ELF-1 (cell line): Measurements from ENCODE around the gene PLEKHJ1.
A peak's percentile ranks its signal among the peaks of the same experiment; 100 is the strongest.

Source experiments
- DNase-seq: peaks from one replicate; pipeline ENCODE4 v3.0.0-alpha.2; 2016; ENCODE audit warnings: low read depth, low spot score

PLEKHJ1 gene

GRCh38 chr19:2199215-2199614 is 36.9 kb downstream of the PLEKHJ1 start:
- peak; percentile 69 for DNase-seq

DNA sequence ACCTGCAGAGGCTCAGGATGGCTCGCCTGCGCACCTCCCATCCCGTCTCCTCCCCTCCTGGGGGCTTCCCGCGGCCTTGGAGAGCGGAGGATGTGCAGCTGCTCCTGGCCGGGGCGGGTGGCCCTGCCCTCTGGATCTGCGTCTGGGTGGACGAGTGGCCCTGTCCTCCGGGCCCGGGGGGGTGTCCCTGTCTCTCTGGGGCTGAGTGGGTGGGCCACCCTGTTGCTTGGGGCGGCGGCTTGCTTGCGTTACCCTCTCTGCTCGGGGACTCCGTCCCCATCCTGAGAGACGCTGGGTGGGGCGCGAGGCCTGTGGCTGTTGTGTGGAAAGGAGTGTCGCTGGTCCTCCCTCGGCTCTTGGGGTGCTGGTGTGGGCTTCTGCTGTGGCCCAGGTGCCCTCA is 37.8 kb downstream of the PLEKHJ1 start:
- DNase-seq = no peak

DNA sequence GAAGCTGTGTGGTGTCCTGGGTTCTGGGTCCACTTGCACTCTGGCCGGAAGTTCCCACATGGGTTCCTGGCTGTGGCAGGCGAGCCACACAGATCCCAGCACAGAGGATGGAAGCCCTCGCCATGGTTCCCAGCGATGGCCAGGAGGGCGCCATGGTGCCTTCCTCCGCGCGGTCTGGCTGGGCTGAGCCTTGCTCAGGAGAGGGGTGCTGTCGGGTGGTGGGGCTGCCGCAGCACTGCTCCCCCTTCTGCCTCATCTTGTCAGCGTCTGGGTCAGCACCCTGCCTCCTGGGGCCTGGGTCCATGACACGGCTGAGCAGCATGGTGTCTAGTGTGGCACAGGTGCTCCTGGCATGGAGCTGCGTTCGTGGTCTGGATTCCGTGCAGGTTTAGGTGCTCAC is 38.9 kb downstream of the PLEKHJ1 start:
- DNase-seq = no peak

- DNase-seq = no peak
These were observed 40.2 kb downstream of the PLEKHJ1 start for GRCh38 chr19:2195914-2196313.

DNA sequence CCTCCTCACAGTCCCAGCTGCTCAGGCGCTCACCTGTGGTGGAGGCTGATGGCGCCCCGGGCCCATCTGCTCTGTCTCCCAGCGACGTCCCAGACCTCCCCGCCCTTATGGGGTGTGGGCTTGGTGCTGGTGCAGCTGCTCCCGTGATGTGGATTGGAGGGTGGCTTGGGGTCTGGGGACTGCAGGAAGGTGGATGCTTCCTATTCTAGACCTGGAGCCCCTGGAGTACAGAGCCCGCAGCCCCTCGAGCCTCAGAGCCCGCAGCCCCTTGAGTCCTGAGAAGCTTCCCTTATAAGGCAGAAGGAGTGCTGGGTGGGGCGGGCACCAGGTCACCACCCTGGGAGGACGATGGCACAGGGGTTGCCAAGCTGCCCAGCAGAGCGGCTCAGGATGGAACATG is 40.8 kb downstream of the PLEKHJ1 start:
- DNase-seq = no peak

GRCh38 chr19:2194513-2195078 is 41.5 kb downstream of the PLEKHJ1 start:
- no peak for DNase-seq

DNA sequence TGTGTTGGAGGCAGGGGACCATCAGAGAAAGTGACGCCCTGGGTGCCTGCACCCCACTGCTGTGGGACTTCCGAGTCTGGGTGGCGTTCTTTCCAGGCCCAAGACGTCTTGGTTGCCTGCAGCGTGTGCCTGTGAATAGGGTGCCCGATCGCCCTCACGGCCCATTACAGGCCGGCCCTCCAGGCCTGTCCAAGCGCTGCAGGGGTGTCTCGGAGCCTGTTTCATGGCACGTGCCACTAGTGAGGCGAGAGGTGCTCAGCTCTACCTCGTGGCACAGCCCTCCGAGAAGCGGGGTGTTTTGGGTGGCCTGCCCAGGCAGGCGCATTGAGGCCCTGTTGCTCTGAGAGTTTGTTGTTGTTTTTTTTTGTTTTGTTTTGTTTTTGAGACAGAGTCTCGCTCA is 42.3 kb downstream of the PLEKHJ1 start:
- no peak for DNase-seq

DNA sequence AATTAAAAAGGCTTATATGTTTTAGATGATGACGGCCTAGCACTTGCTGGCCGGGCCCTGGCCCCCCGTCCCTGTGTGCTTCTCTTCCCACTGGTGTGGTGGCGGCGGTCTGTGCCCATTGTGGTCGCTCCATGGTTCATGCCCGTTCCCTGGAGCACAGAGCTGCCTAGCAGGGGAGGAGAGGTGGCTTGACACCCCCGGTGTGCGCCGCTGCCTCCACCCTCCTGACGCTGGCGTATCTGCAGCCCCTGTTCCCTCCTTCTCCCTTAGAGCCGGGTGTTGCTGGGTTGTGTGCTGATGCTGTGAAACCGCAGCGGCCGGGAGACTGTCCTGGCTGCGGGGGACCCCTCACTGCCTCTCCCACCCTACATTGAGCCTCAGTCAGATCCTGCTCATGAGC is 43.3 kb downstream of the PLEKHJ1 start:
- DNase-seq = no peak

DNA sequence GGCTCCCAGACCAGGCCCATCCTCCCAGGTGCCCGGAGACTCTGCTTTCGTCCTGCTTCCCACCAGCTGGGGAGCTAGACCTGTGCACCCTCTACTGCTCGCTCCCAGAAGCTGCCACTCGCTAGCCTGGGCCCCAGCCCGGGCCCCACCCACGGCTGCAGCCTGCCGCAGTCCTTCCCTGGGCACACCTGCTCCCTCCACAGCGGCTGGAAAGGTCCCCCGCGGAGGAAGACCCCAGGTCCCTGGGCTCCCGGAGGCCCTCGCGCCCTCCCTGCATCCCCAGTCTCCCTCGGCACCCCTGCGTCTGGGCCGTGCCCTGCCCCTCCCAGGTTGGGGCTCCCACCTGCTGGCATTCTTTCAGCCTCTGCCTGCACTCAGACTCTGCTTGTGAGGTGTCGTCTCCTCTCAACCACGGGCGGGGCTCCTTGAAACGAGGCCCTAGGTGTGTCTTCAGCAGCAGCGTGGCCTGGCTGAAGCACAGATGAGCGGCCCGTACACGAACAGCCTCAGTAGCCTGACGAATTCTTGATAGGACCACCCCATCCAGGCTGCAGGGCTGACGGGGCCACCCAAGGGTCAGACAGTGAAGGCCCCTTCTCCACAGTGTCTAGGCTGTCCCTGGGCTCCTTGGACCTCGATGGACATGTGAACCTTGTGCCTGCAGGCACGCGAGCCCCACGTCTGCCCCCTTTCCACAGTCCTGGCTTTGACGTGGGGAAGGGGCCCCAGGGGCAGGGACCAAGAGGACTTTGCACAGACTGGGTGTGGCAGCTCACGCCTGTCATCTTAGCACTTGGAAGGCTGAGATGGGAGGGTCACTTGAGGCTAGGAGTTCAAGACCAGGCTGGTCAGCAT is 44.4 kb downstream of the PLEKHJ1 start:
- DNase-seq = no peak

GRCh38 chr19:2190848-2191455 is 45.2 kb downstream of the PLEKHJ1 start:
- DNase-seq = no peak

GRCh38 chr19:2189880-2190279 is 46.2 kb downstream of the PLEKHJ1 start:
- DNase-seq = no peak

DNA sequence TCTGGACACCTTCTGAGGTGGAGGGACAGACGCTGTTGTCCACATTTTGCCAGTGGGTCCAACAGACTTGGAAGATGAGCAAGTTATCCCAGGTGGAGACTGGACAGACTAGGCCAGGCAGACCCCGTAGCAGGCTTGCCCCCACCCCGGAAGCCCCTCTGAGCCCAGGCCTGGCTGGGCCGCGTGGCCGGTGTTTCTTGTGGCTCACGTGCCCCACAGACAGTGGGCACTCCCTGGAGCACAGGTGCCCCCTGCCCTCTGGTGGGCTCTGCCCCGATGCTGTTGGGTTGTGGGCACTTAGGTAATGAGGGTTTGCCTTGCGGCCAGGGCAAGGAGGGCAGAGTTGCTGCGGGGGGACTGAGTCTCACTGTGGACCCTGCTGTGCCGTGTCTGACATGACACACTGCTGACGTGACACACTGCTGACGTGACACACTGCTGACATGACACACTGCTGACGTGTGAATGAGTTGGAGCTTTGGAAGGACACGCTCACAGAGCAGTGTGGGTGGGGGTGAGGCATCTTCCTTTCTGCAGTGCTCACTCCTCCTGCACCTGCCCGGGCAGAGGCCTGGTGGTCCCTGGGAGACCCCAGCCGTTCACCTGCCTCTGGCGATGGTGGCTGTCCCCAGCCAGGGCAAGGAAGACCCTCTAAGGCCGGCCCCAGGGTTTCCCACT is 47.3 kb downstream of the PLEKHJ1 start:
- DNase-seq = no peak

DNA sequence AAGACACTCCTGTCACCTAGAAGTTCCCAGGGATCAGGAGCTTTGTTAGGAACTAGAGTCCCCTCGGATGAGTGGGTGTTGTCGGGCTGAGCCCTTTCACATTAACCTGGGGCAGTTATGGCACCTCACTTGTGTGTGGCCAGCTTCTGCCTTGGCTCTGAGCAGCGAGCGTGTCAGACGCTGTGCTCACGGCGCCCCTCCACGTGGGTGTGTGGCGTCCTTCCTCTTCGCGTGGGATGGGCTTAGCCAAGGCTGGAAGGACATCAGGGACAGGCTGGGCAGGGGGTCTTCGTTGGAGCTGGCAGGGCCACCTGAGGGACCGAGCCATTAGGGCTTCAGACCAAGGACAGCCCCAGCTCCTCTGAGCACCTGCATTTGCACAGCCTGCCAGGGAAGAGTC is 49.0 kb downstream of the PLEKHJ1 start:
- no peak for DNase-seq

DNA sequence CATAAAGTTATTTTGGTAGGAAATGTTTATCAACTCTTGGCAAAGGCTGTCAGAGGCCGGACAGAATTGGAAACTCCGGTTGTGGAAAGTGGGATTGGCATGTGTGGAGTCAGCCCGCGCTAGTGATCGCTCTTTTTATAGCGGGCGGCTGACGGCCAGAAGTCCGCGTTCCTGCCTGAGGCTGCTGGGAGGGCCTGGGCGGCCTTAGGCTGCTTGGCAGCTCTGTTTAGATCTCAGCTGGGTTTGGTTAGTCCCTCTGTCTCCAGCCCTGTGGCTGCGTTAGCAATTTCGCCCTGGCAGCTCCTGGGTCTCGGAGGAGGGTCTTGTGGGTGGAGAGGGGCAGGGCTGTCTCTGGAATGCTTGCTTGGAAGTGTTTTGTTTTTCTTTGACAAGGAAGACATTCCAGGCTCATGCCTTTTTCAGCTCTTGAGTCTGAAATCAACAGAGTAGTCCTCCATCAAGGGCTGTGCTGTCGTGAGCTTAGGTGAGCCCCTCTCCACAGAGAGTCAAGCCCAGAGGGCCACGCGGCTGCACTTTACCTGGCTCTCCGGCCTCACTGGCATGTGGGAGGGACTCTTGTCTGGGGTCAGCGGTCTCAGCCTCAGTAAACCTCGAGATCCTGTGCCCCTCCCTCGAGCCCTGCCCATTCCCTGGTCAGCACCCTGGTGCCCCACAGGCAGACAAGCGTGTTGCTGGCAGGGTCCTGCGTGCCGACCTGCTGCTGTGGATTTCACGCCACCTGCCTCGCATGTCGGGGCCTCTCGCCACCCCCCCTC is 49.9 kb downstream of the PLEKHJ1 start:
- peak; percentile 93 for DNase-seq

- no peak for DNase-seq
These were observed 50.4 kb downstream of the PLEKHJ1 start for GRCh38 chr19:2185734-2186070.

DNA sequence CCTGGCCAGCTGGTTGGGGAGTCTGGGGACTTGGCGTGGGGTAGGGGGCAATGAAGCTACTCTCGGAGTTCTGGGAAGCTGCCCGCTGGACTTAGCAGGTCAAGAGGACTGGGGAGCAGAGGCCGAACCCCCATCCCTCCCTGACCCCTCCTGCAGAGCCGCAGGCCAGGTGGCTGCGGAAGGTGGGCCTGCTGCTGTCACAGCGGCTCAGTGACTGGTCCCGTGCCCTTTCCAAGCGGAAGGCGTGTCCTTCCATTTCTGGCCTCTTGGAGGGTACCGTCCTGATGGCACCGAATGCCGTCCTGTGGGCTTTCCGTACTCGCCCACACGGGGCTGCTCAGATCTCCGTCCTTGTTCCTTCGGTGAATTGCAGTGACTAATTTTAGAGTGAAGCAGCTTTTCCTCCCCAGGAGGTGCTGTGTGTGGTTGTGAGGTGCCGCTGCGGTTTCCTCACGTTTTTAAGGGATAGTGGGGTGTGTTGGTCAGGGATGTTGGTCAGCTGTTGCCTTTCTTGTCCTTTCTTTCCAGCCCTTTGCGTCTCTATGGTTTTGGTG is 51.6 kb downstream of the PLEKHJ1 start:
- DNase-seq = no peak
